Neutrophil (primary cell): ENCODE measurements around the gene PTGDR.

Experiments used
- H3K27ac ChIP-seq: fragments of 200-600 bp; sonication (generic); 2 replicates; pipeline ENCODE4 v1.5.1; 2016; ENCODE audit warnings: mild to moderate bottlenecking, moderate library complexity
- H3K27me3 ChIP-seq: fragments of 200-600 bp; sonication (generic); 2 replicates; pipeline ENCODE4 v1.6.0; 2016; ENCODE audit warnings: mild to moderate bottlenecking
- H3K36me3 ChIP-seq: fragments of 200-600 bp; sonication (generic); 2 replicates; pipeline ENCODE4 v1.5.1; 2017
- H3K4me1 ChIP-seq, 2 experiments: fragments of 200-600 bp in 1 of 2; sonication (generic) in 1 of 2; 1 replicate in 1 of 2; 2 replicates in 1 of 2; pipeline versions ENCODE4 v1.5.1 to v1.6.1; 2013 to 2016; ENCODE audit warnings: low read depth in 1 of 2, low read length in 1 of 2, mild to moderate bottlenecking in 1 of 2, moderate library complexity in 1 of 2; ENCODE audit not compliant: control insufficient read depth in 1 of 2, insufficient read depth in 1 of 2
- H3K4me3 ChIP-seq, 2 experiments: fragments of 200-600 bp in 1 of 2; sonication (generic) in 1 of 2; 1 replicate in 1 of 2; 2 replicates in 1 of 2; pipeline ENCODE4 v1.5.1; 2013 to 2016; ENCODE audit warnings: low read depth in 1 of 2, low read length in 1 of 2, mild to moderate bottlenecking in 1 of 2, moderate library complexity in 1 of 2
- H3K9me3 ChIP-seq: fragments of 200-600 bp; sonication (generic); 2 replicates; pipeline ENCODE4 v1.5.1; 2016
- CTCF ChIP-seq: fragments of 200-600 bp; sonication (generic); IDR thresholded peaks from 2 replicates; pipeline ENCODE4 v1.5.1; 2016; ENCODE audit warnings: antibody characterized with exemption

The PTGDR gene

GRCh38 chr14:52263190-52263589, 4.3 kb upstream of the PTGDR start:
- Histone ChIP-seq H3K27ac (peak overlapping the region; percentile 6), H3K27me3 (no peaks in the 10 kb centered on the region), H3K9me3 (no peaks in the 10 kb centered on the region), H3K4me3 (no peak overlapping the region), H3K36me3 (no peaks in the 10 kb centered on the region), H3K4me1 (peaks cover 56 to 59% of the 10 kb centered on the region in 2 experiments)
- TF ChIP-seq CTCF, result no peak

- Histone ChIP-seq H3K27me3 (peaks cover 20% of the 10 kb centered on the region), H3K27ac (peak overlapping the region; percentile 67), H3K9me3 (no peaks in the 10 kb centered on the region), H3K4me1 (peaks cover 71 to 77% of the 10 kb centered on the region in 2 experiments), H3K36me3 (no peaks in the 10 kb centered on the region), H3K4me3 (peak overlapping the region; percentile 19 to 21)
- TF ChIP-seq CTCF, result no peak
Measured at GRCh38 chr14:52265253-52265652, 2.2 kb upstream of the PTGDR start.

DNA sequence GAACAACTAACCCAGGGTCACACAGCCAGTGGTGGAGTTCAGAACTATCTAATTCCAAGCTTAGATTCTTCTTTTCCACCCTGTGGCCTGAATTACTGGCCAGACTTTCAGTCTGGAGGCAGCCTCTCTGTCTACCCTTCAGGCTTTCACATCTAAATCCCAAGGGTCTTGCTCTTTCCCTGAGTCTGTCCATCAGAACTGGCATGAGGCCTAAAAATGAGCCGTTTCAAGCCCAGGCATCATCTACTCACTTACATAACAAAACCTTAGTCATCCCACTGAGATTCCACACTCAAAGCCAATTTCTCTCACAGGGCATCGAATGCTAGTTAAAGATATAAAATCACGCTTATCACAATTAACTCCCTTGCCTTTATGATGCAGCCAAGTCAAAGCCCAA, 1.3 kb upstream of the PTGDR start:
- Histone ChIP-seq H3K4me1 (peaks cover 71 to 77% of the 10 kb centered on the region in 2 experiments), H3K9me3 (no peaks in the 10 kb centered on the region), H3K4me3 (peak overlapping the region in 1 of 2 experiments; percentile 73), H3K36me3 (no peaks in the 10 kb centered on the region), H3K27me3 (peaks cover 29% of the 10 kb centered on the region), H3K27ac (peak overlapping the region; percentile 67)
- no peak for TF ChIP-seq CTCF

DNA sequence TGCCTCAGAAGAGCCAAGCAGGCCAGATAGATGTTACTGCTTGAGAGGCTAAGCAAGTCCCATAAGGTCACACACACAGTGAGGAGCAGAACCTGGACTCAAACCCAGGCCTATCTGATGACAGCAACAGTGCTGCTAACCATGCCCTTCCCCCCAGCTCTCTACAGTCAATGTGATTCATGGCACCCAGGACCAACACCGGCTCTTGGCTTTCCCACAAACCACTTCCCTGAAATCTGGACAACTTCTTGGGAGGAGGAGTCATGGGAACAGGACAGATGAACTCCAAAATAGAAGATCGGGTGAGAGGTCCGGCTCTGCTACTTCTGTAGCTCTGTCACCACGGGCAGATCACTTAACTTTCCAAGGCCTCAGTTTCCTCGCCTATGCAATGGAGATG, 716 bp upstream of the PTGDR start:
- peaks cover 29% of the 10 kb centered on the region for H3K27me3 ChIP-seq
- peak overlapping the region; percentile 67 for H3K27ac ChIP-seq

DNA sequence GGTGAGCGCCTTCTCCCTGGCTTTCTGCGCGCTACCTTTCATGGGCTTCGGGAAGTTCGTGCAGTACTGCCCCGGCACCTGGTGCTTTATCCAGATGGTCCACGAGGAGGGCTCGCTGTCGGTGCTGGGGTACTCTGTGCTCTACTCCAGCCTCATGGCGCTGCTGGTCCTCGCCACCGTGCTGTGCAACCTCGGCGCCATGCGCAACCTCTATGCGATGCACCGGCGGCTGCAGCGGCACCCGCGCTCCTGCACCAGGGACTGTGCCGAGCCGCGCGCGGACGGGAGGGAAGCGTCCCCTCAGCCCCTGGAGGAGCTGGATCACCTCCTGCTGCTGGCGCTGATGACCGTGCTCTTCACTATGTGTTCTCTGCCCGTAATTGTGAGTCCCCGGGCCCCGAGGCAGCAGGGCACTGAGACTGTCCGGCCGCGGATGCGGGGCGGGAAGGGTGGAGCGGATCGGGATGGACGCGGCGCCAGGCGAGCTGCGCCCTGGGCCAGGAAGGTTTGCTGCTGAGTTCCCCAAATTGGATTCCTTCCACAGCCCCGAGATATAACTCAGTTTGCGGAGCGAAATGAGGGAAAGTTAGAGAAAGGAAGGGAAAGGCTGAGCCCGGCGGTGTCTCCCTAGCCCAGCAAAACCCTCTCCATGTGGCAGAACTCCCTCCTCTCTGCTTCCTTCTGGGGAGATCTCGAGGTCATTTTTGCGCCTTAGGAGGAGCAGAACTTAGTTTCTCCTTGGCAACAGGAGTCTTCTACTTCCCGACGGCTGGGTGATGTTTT, 972 bp downstream of the PTGDR start:
- no peak for TF ChIP-seq CTCF
- Histone ChIP-seq H3K27ac (no peak overlapping the region), H3K36me3 (no peaks in the 10 kb centered on the region), H3K4me1 (peaks cover 61 to 64% of the 10 kb centered on the region in 2 experiments), H3K9me3 (no peaks in the 10 kb centered on the region), H3K27me3 (peaks cover 29% of the 10 kb centered on the region), H3K4me3 (peak overlapping the region; percentile 73 to 75)

More for the DNA sequence above, 716 bp upstream of the PTGDR start:
- Histone ChIP-seq H3K4me3 (peak overlapping the region; percentile 73 to 75), H3K9me3 (no peaks in the 10 kb centered on the region), H3K4me1 (peaks cover 71 to 77% of the 10 kb centered on the region in 2 experiments), H3K36me3 (no peaks in the 10 kb centered on the region)
- no peak for TF ChIP-seq CTCF
